ENCODE results near the gene USP24. TPM values are rescaled to one million over a fixed set of nuclear protein-coding genes. Genes with fewer than 3 reads are reported as not detected.

USP24 gene
- total and polyA plus RNA-seq, 12 donors = 11.3 to 45.1 (median 25.9) TPM

GRCh38 chr1:55210990-55211801 lies 4.0 kb downstream of the USP24 start:
- no peaks in the 10 kb centered on the region for H3K27me3 ChIP-seq
- peak overlapping the region in 3 of 5 donors; percentile 23 to 35 (median 27) for H3K27ac ChIP-seq
- peak overlapping the region in 1 of 4 donors; percentile 16 for H3K4me3 ChIP-seq
- peaks cover 39 to 69% of the 10 kb centered on the region in 2 donors for H3K4me1 ChIP-seq (replicated peaks in 1 of 2)
- no peaks in the 10 kb centered on the region for H3K9me3 ChIP-seq (replicated peaks in 1 of 3)
- no peaks in the 10 kb centered on the region for H3K36me3 ChIP-seq (replicated peaks in 1 of 2)
- intact Hi-C loops (cut with DNase I) = no loop called here
- no peak for DNase-seq
- no peak for TF ChIP-seq POLR2A (IDR thresholded peaks at IDR 0.05)
- TF ChIP-seq, protein P1, sequence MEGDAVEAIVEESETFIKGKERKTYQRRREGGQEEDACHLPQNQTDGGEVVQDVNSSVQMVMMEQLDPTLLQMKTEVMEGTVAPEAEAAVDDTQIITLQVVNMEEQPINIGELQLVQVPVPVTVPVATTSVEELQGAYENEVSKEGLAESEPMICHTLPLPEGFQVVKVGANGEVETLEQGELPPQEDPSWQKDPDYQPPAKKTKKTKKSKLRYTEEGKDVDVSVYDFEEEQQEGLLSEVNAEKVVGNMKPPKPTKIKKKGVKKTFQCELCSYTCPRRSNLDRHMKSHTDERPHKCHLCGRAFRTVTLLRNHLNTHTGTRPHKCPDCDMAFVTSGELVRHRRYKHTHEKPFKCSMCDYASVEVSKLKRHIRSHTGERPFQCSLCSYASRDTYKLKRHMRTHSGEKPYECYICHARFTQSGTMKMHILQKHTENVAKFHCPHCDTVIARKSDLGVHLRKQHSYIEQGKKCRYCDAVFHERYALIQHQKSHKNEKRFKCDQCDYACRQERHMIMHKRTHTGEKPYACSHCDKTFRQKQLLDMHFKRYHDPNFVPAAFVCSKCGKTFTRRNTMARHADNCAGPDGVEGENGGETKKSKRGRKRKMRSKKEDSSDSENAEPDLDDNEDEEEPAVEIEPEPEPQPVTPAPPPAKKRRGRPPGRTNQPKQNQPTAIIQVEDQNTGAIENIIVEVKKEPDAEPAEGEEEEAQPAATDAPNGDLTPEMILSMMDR (IDR thresholded peaks at IDR 0.05) = no peak
- whole genome bisulfite sequencing, 4 donors = 42 to 45% (median 42%) methylated on average over 4 of the region's 4 CpGs

DNA sequence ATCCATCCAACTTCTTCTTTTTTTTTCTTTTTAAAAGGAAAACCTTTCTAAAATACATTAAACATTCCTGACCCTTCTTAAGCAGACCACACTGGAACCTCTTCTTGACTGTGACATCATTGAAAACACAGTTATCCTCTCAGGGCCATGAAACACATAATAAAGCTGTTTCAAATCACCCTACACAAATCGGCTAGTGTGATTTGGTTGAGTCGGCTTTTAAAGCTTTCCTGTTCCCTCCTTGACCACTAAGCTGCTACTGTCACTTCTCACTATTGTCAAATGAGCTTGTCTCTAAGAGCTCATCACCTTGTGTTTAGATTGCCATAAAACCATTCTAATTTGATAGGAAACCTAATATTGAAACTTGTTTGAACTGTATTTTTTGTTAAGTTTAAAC lies 5.9 kb downstream of the USP24 start:
- Histone ChIP-seq H3K4me3 (no peak overlapping the region), H3K27me3 (no peaks in the 10 kb centered on the region), H3K36me3 (replicated peaks in 1 of 2) (no peaks in the 10 kb centered on the region), H3K9me3 (replicated peaks in 1 of 3) (no peaks in the 10 kb centered on the region), H3K4me1 (replicated peaks in 1 of 2) (peaks cover 57 to 88% of the 10 kb centered on the region in 2 donors), H3K27ac (no peak overlapping the region)
- TF ChIP-seq, protein P1 (IDR thresholded peaks at IDR 0.05) = no peak
- TF ChIP-seq POLR2A (IDR thresholded peaks at IDR 0.05) = no peak
- WGBS, 4 donors = 28 to 36% (median 33%) methylated on average over 2 of the region's 2 CpGs
- intact Hi-C loops (cut with DNase I) = loop anchor here in 1 of 2 donors (5.0 kb wide), 1 partner anchor 67 kb away; no protein-coding TSS in a partner anchor
- DNase-seq = no peak

GRCh38 chr1:55206210-55206609 lies 9.0 kb downstream of the USP24 start:
- Histone ChIP-seq H3K27me3 (no peaks in the 10 kb centered on the region), H3K4me1 (replicated peaks in 1 of 2) (peaks cover 40 to 74% of the 10 kb centered on the region in 2 donors), H3K4me3 (no peak overlapping the region), H3K9me3 (replicated peaks in 1 of 3) (no peaks in the 10 kb centered on the region), H3K36me3 (replicated peaks in 1 of 2) (no peaks in the 10 kb centered on the region), H3K27ac (no peak overlapping the region)
- intact Hi-C loops (cut with DNase I) = loop anchor here in 1 of 2 donors (5.0 kb wide), 1 partner anchor 64 kb away; no protein-coding TSS in a partner anchor
- no peak for DNase-seq
- TF ChIP-seq, protein P1 (IDR thresholded peaks at IDR 0.05) = no peak
- TF ChIP-seq POLR2A (IDR thresholded peaks at IDR 0.05) = no peak
- whole genome bisulfite sequencing, 4 donors = 44 to 54% (median 45%) methylated on average over 2 of the region's 2 CpGs

DNA sequence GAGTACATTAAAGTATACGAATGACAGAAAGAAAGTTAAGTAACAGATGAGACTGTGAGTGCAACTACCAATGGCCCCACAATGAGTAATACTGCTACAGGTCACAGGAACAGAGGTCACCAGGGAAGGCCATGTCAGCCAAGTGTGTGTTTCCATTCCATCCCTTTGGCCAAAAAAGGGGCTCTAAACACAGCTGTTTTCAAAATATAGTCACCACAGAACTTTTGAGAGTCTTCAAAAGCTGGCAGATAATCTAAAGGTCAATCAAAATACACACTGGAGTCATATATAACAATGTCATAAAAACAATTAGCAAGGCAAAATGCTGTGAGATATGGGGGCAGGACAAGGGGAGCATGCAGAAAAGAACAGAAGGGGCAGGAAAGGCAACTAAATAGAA lies 10.2 kb downstream of the USP24 start:
- Histone ChIP-seq H3K27ac (peak overlapping the region in 3 of 5 donors; percentile 20 to 38 (median 31)), H3K4me1 (replicated peaks in 1 of 2) (peaks cover 33 to 61% of the 10 kb centered on the region in 2 donors), H3K27me3 (no peaks in the 10 kb centered on the region), H3K9me3 (replicated peaks in 1 of 3) (no peaks in the 10 kb centered on the region), H3K36me3 (replicated peaks in 1 of 2) (no peaks in the 10 kb centered on the region), H3K4me3 (no peak overlapping the region)
- DNase-seq = peak in 5 of 7 donors; percentile 34 to 36 (median 36)
- TF ChIP-seq POLR2A (IDR thresholded peaks at IDR 0.05) = no peak
- TF ChIP-seq, protein P1 (IDR thresholded peaks at IDR 0.05) = no peak
- WGBS, 4 donors = 18 to 38% (median 24%) methylated on average over 1 of the region's 1 CpG
- intact Hi-C loops (cut with DNase I) = loop anchor here in 1 of 2 donors (5.0 kb wide), 1 partner anchor 63 kb away; no protein-coding TSS in a partner anchor
